ENCODE data around the gene TAS2R43. TPM values are rescaled to one million over a fixed set of nuclear protein-coding genes. Genes with fewer than 3 reads are reported as not detected.

TAS2R43 gene
- total RNA-seq, 1 experiment from 2014 or later: not detected

- ChIA-PET CTCF (no interaction called here), POLR2A (no interaction called here), RAD21 (ENCODE audit: low non-redundant PET in 1 of 2, low total read pairs in 2 of 2, uncharacterized antibody in 2 of 2, unreplicated experiment in 2 of 2) (no interaction called here)
- ATAC-seq (no peak), DNase-seq (ENCODE audit: low read depth, low spot score) (no peak)
- H3K4me3 ChIP-seq (replicated peaks in 1 of 2; ENCODE audit: low read depth in 1 of 2, low read length in 2 of 2): no peak overlapping the region
- intact Hi-C loops (cut with micrococcal nuclease): loop anchor here (2.0 kb wide), 1 partner anchor 27 kb away; no protein-coding TSS in a partner anchor
- no peak overlapping the region for H3K27ac ChIP-seq (ENCODE audit: low read depth, low read length)
- H3K9me3 ChIP-seq (ENCODE audit: control insufficient read depth in 1 of 2, insufficient read depth in 1 of 2, low read depth in 1 of 2, low read length in 2 of 2): peaks cover 0 to 4% of the 10 kb centered on the region in 2 experiments; a peak in 1 of 4 replicates
- H3K9ac ChIP-seq (ENCODE audit: low read length): no peak overlapping the region
- no peaks in the 10 kb centered on the region for H3K4me1 ChIP-seq (ENCODE audit: control insufficient read depth in 1 of 2, insufficient read depth in 2 of 2, low read length in 2 of 2)
- no peaks in the 10 kb centered on the region for H3K27me3 ChIP-seq (ENCODE audit: insufficient read depth, low read length)
- H2AFZ ChIP-seq (ENCODE audit: low read depth, low read length, poor library complexity, severe bottlenecking): no peak overlapping the region
- TF ChIP-seq CEBPB (IDR thresholded peaks at IDR 0.05; ENCODE audit: low read depth): no peak
- no peak for TF ChIP-seq SIN3A (IDR thresholded peaks at IDR 0.05; ENCODE audit: low read depth)
- no peak for TF ChIP-seq ZFX (IDR thresholded peaks at IDR 0.05)
- TF ChIP-seq SP1 (IDR thresholded peaks at IDR 0.05; ENCODE audit: low read depth): no peak
- TF ChIP-seq SRF (IDR thresholded peaks at IDR 0.05; ENCODE audit: low read depth): no peak
- TF ChIP-seq CTCF (IDR thresholded peaks at IDR 0.05 in 2 of 3, conservative IDR thresholded peaks at IDR 0.05 in 1 of 3; ENCODE audit: borderline replicate concordance in 1 of 3, insufficient read depth in 1 of 3, low read depth in 2 of 3, low read length in 2 of 3): no peak
- TF ChIP-seq YY1 (IDR thresholded peaks at IDR 0.05; ENCODE audit: extremely low read depth, insufficient replicate concordance, low read depth, low read length): no peak
- TF ChIP-seq RAD21 (IDR thresholded peaks at IDR 0.05; ENCODE audit: low read depth): no peak
- no peak for TF ChIP-seq EGR1 (IDR thresholded peaks at IDR 0.05; ENCODE audit: low read depth)
- TF ChIP-seq FOSL1 (IDR thresholded peaks at IDR 0.05; ENCODE audit: low read depth): no peak
- no peak for TF ChIP-seq CBX3 (IDR thresholded peaks at IDR 0.05; ENCODE audit: low read depth)
- no peak for TF ChIP-seq REST (IDR thresholded peaks at IDR 0.05; ENCODE audit: low read depth)
- TF ChIP-seq ZNF274 (IDR thresholded peaks at IDR 0.05; ENCODE audit: low read depth, low read length): no peak
- no peak for TF ChIP-seq POLR2AphosphoS5 (IDR thresholded peaks at IDR 0.05; ENCODE audit: low read depth, low read length)
- TF ChIP-seq JUND (IDR thresholded peaks at IDR 0.05): no peak
- TF ChIP-seq ATF3 (IDR thresholded peaks at IDR 0.05): no peak
- TF ChIP-seq ZBTB33 (IDR thresholded peaks at IDR 0.05; ENCODE audit: extremely low read depth, insufficient replicate concordance, low read length): no peak
- TF ChIP-seq POLR2A (IDR thresholded peaks at IDR 0.05; ENCODE audit: borderline replicate concordance, extremely low read depth, insufficient read depth, insufficient read length): no peak
- no peak for TF ChIP-seq EZH2 (IDR thresholded peaks at IDR 0.05)
- H3K79me2 ChIP-seq (ENCODE audit: insufficient read depth, low read length): peaks cover 39% of the 10 kb centered on the region
- no TSS peak for BruUV-seq (replicated peaks)
- H3K36me3 ChIP-seq (ENCODE audit: control insufficient read depth in 1 of 2, insufficient read depth in 2 of 2, low read length in 2 of 2): peaks cover 0 to 5% of the 10 kb centered on the region in 2 experiments; a peak in 1 of 4 replicates
- no peaks in the 10 kb centered on the region for H4K20me1 ChIP-seq (ENCODE audit: insufficient read depth)
- H3K4me2 ChIP-seq (ENCODE audit: low read length): no peak overlapping the region
- H3K9me2 ChIP-seq (ENCODE audit: insufficient read depth): no peaks in the 10 kb centered on the region
Observed at GRCh38 chr12:11055306-11055705, 36.8 kb downstream of the TAS2R43 start.
